ENCODE measurements around the gene GOLGA6L24.
"Not testable (repeated sequence)": the region's sequence is repeated elsewhere in the genome, so short reads cannot be mapped to it uniquely, and the experiment has no call there.

GOLGA6L24 gene, protein sequence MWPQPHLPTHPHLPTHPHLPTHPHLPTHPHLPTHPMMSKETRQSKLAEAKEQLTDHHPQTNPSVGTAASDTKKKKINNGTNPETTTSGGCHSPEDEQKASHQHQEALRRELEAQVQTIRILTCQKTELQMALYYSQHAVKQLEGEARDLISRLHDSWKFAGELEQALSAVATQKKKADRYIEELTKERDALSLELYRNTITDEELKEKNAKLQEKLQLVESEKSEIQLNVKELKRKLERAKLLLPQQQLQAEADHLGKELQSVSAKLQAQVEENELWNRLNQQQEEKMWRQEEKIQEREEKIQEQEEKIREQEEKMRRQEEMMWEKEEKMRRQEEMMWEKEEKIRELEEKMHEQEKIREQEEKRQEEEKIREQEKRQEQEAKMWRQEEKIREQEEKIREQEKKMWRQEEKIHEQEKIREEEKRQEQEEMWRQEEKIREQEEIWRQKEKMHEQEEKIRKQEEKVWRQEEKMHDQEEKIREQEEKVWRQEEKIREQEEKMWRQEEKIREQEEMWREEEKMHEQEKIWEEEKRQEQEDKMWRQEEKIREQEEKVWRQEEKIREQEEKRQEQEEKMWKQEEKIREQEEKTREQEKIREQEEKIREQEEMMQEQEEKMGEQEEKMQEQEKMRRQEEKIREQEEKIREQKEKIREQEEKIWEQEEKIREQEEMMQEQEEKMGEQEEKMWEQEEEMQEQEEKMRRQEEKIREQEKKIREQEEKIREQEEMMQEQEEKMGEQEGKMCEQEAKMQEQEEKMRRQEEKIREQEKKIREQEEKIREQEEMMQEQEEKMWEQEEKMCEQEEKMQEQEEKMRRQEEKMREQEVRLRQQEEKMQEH

DNA sequence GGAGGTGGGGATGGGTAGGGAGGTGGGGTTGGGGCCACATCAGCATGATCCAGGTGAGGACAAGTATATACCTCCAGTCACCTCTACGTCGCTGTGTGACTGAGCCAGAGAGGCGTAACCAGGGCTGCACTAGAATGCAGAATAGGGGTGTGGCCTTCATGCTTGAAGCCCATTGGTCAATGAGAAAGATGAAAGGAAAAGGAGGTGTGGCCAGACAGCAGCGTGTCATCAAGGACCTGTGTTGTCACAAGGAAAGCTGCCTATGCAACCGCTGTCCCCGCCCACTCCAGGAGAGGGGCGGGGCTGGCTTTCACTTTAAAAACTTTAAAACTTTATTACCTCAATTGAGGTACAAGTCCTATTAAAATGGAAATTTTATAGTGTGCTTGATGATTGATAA lies at the start of gene GOLGA6L24:
Gene GOLGA6L24, minus strand, starts transcription at position 101 of the 400 bp plus-strand sequence. Its CDS starts 61 bp downstream, at position 40.
- not testable (repeated sequence) for DNase-seq (ENCODE audit: low read depth)

DNA sequence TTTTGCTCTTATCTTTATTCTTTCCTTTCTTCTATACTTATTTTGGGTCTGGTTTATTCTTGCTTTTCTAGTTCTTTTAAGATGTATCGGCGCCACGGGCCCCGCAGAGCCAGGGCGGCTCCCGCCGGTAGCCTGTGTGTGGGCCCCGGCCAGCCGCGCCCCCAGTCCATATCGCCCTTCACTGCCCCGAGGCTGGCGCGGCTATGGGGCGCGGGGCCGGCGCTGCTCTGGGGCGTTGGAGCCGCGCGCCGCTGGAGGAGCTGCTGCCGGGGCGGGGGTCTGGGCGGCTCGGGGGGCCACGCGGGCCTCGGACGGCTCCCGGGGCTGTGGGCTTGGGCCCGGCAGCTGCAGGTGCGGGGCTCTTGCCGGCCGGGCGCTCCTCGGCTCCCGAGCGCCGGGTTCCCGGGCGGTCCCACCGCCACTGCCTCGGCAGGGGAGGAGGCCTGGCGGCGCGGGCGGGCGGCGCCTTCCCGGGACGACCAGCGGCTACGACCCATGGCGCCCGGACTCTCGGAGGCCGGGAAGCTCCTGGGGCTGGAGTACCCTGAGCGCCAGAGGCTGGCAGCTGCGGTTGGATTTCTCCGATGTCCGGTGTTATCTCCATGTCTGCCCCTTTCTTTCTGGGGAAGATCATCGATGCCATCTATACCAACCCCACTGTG lies 45.0 kb upstream of the GOLGA6L24 start:
- not testable (repeated sequence) for DNase-seq (ENCODE audit: low read depth)

DNA sequence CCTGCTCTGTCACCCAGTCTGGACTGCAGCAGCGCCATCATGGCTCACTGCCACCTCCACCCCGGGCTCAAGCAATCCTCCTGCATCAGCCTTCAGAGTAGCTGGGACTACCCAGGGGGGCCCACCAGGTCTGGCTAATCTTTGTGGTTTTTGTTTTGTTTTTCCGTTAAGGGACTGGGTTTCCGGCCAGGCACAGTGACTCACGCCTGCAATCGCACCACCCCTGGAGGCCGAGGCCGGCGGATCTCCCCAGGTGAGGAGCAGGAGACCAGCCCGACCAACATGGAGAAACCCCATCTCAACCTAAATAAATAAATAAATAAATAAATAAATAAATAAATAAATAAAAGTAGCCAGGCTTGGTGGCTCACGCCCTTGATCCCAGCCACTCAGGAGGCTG lies 38.1 kb upstream of the GOLGA6L24 start:
- not testable (repeated sequence) for DNase-seq (ENCODE audit: low read depth)

DNA sequence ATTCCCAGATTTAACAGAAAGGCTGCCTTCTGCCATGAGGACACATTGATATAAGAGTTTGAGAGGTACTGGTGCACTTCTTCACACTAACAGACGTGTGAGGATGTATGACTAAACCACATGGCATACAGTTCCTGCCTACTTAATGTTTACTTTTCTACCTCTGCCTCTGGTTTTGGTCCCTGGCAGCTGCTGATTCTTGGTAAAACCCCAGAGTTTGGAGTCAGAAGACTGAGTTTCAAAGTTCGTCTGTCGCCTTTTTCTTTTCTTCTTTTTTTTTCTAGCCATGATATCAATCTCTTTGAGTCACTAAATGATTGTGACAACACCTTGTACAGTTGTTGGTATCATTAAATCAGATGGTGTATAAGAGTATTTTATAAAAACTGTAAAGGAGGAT lies 22.2 kb upstream of the GOLGA6L24 start:
- DNase-seq (ENCODE audit: low read depth): not testable (repeated sequence)

DNA sequence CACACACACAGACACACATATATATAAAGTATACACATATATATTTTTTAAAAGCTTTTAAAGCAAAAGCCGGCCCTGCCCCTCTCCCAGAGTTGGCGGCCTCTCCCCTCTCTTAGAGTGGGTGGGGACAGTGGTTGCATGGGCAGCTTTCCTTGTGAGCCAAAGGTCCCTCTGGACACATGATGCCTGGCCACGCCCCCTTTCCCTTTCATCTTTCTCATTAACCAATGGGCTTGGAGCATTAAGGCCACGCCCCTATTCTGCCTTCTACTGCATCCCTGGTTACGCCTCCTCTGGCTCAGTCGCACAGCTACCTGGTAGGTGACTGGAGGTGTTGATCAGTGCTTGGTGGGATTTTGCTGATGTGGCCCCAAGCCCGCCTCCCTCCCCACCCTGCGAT lies 20.5 kb upstream of the GOLGA6L24 start, which contains the start of gene GOLGA8F:
Gene GOLGA8F, plus strand, starts transcription at position 301 of the 400 bp plus-strand sequence. Its CDS starts 98 bp downstream, at position 399.
- not testable (repeated sequence) for DNase-seq (ENCODE audit: low read depth)

DNA sequence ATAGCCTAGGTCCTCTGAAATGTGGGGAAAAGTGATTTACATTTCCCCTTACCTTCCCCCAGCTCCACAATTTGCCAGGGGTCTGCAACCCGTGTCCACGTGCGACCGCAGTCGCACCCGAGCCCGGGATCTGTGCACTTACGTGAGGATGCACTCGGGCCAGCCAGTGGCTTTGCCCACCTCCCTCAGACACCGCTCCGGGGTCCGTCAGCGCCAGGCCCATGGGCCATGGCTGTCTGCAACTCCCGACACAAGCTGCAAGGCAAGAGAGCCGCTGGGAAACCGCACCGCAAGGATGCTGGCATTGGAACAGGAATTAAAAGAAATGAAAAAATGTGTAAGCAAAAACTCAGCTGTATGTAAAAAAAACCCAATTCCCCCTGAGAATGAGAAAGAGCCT lies 7.6 kb upstream of the GOLGA6L24 start:
- not testable (repeated sequence) for DNase-seq (ENCODE audit: low read depth)

DNA sequence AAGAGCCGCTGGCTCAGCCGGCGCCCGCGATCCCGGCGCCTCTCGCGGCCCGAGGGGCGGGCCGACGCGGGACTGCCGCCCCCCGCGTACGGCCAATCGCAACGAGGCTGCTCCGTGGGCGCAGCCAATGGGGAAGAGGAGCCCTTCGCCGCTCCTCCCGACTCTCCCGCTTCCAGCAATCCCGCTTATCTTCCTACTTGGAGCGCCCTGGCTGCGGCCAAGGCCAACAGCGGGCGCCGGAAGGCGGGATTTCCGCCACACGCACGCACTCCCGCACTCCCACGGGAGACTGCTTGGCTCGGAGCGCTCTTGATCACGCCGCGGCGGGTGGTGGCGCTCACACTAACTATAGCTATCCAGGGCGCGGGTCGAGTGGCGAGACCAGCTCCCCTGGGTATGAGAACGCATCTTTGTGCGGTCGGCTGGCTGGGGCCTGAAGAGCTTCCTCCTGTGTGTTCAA lies 35.7 kb downstream of the GOLGA6L24 start, which contains the start of gene HERC2:
Gene HERC2, minus strand, starts transcription at position 51 of the 460 bp plus-strand sequence. CDS start 746 bp downstream, outside the sequence.
- DNase-seq (ENCODE audit: low read depth): not testable (repeated sequence)

DNA sequence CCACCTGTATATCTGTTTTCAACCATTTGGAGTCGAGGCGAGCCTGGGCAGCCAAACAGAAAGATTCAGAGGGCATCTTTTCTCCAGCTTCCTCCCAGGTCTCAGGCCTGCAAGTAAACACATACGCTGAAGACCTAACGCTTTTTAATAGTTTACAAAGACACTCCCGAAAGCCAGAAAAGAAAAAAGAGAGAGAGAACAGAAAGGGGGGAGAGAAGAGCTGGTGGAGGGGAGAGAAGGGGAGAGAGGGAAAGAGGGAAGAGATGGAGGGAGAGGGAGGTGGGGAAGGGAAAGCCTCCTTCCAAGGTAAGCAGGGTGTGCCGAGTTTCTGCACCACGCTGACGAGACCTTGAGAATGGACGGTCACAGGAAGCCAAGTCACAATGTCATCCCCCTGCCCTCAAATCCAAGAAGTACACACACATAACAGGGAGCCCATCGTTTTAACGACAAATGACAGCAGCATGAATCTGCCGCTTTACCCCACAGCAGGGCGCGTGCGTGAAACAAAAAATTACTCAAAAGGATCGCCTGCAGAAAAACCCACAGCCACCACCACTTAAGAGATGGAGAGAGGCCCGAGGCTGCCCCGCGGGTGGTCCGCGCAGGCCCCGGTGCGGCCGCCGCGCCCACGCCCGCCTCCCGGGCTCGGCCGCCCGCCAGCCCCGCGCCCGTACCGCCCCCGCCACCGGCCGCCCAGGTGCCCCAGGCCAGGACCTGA lies 36.4 kb downstream of the GOLGA6L24 start:
- not testable (repeated sequence) for DNase-seq (ENCODE audit: low read depth)

DNA sequence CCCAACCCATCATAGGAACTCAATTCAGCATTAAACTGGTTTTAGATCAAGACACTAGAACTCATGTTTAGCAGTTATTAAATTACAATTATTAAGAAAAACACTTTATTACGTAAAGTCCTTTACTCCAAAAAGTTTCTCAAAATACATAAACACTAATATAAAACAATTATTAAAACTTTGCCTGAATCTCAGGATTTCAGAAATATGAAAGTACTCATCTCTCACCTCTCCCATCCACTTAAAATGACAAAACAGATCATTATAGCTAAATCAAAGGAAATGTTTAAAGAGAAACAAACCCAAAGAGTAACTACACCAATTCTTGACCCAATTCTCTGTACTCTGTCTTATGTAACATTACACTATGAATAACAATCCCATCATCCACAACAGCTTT lies 38.2 kb downstream of the GOLGA6L24 start:
- DNase-seq (ENCODE audit: low read depth): not testable (repeated sequence)

DNA sequence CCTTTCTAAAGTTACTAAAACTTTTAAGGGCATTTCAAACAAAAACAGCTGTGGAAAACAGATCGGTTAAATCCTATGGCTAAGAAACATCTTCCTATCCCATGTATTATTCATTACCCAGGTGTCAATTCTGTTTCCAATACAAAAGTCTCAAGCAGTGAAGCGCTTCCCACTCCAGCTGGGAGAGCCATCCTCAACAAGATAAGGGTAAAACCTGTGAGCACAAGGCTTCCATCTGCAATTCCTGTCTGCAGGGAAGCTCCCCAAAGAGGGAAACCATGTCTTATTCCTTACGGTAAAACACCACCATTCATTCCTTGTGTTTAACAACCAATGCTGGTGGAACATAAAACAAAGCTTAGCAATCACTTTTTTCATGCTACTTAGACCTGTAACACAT lies 39.1 kb downstream of the GOLGA6L24 start:
- DNase-seq (ENCODE audit: low read depth): not testable (repeated sequence)

DNA sequence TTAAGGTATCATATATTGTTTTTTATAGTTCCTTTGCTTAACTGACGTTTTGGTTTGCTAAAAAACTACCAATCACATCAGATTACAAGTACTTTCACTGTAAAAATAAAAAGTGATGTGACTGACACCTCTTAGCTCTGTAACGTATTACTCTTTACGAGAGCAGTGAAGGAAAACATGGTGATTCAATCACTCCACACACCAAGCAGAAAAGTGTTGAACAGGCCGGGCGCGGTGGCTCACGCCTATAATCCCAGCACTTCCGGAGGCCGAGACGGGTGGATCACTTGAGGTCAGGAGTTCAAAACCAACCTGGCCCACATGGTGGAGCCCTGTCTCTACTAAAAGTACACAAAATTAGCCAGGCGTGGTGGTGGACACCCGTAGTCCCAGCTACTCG lies 39.8 kb downstream of the GOLGA6L24 start:
- not testable (repeated sequence) for DNase-seq (ENCODE audit: low read depth)

DNA sequence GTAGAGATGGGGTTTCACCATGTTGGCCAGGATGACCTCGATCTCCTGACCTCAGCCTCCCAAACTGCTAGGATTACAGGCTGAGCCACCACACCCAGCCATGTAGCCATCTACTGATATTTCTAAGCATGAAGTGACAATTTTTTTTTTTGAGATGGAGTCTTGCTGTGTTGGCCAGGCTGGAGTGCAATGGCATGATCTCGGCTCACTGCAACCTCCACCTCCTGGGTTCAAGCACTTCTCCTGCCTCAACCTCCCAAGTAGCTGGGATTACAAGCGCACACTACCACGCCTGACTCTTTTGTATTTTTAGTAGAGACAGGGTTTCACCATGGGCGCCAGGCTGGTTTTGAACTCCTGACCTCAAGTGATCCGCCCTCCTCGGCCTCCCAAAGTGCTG lies 40.9 kb downstream of the GOLGA6L24 start:
- not testable (repeated sequence) for DNase-seq (ENCODE audit: low read depth)

DNA sequence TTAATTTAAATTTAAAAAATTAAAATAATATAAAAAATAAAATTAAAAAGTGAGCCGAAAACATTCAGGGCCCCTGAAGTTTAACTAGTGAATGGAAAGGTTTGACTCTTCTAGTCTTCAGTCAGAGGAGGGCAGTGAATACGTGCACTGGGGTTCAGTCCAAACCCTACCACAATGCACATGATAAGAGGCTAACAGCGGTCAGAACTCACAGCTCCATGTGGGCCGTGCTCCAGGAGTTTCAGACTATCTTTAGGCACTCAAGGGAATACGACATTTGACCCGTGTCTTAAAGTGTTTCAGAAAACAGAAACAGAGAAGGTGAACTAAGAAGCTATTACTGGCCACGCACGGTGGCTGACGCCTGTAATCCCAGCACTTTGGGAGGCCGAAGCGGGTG lies 47.4 kb downstream of the GOLGA6L24 start:
- not testable (repeated sequence) for DNase-seq (ENCODE audit: low read depth)

DNA sequence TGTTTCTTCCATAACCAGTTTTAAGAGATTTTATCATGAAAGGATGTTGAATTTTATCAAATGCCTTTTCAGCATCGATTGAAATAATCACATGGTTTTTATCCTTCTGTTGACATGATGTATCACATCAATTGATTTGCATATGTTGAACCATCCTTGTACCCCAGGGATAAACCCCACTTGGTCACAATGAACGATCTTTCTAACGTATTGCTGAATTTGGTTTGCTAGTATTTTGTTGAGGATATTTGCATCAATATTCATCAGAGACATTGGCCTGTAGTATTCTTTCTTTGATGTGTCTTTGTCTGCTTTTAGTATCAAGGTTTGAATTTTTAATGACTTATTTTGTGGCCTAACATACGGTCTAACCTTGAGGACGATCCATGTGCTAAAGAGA lies 49.2 kb downstream of the GOLGA6L24 start:
- not testable (repeated sequence) for DNase-seq (ENCODE audit: low read depth)

All from non-pigmented ciliary epithelial cell (primary cell).